Measurements from ENCODE around the gene FOSL1. TPM values are rescaled to one million over a fixed set of nuclear protein-coding genes. Genes with fewer than 3 reads are reported as not detected.

FOSL1 gene
- total and polyA plus RNA-seq, 2 experiments from 2014 or later, result 14.6 to 17.1 TPM

DNA sequence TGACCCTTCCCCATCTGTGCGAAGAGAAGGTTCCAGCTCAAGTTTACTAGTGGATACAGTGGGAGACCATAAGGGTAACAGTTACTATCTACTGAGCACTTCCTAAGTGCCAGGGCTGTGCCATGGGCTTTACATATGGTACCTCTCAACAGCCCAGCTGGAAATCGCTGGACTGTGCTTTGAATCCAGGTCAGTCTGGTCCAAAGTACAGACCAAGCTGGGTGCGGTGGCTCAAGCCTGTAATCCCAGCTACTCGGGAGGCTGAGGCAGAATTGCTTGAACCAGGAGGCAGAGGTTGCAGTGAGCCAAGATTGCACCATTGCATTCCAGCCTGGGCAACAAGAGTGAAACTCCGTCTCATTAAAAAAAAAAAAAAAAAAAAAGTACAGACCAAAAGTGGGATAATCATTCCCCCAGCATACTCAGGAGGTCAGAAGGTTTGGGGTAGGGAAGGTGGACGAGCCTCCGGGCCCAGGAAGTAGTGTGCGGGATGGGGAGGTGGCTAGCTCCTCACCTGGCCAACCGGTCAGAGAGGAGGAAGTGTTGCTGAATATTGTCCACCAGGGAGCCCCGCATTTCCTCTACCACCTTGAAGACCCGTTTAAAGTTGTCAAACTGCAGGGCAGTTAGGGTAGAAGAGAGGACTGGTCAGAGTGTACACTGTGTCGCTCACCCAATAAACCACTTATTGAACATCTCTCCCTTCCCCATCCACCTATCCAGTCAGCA, 14.2 kb downstream of the FOSL1 start (continued):
- TF ChIP-seq, protein P1, sequence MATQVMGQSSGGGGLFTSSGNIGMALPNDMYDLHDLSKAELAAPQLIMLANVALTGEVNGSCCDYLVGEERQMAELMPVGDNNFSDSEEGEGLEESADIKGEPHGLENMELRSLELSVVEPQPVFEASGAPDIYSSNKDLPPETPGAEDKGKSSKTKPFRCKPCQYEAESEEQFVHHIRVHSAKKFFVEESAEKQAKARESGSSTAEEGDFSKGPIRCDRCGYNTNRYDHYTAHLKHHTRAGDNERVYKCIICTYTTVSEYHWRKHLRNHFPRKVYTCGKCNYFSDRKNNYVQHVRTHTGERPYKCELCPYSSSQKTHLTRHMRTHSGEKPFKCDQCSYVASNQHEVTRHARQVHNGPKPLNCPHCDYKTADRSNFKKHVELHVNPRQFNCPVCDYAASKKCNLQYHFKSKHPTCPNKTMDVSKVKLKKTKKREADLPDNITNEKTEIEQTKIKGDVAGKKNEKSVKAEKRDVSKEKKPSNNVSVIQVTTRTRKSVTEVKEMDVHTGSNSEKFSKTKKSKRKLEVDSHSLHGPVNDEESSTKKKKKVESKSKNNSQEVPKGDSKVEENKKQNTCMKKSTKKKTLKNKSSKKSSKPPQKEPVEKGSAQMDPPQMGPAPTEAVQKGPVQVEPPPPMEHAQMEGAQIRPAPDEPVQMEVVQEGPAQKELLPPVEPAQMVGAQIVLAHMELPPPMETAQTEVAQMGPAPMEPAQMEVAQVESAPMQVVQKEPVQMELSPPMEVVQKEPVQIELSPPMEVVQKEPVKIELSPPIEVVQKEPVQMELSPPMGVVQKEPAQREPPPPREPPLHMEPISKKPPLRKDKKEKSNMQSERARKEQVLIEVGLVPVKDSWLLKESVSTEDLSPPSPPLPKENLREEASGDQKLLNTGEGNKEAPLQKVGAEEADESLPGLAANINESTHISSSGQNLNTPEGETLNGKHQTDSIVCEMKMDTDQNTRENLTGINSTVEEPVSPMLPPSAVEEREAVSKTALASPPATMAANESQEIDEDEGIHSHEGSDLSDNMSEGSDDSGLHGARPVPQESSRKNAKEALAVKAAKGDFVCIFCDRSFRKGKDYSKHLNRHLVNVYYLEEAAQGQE (IDR thresholded peaks at IDR 0.05; ENCODE audit: unreplicated experiment), result no peak
- TF ChIP-seq POLR2AphosphoS5 (IDR thresholded peaks at IDR 0.05; ENCODE audit: low read depth) (no peak), JUNB (IDR thresholded peaks at IDR 0.05; ENCODE audit: unreplicated experiment) (no peak), NANOG (IDR thresholded peaks at IDR 0.05; ENCODE audit: borderline replicate concordance) (no peak), EZH2phosphoT487 (IDR thresholded peaks at IDR 0.05; ENCODE audit: unreplicated experiment) (no peak), ZNF114 (CRISPR knock-in tag; IDR thresholded peaks at IDR 0.05) (no peak), STAT1 (IDR thresholded peaks at IDR 0.05; ENCODE audit: unreplicated experiment) (no peak)
- TF ChIP-seq, protein P2, sequence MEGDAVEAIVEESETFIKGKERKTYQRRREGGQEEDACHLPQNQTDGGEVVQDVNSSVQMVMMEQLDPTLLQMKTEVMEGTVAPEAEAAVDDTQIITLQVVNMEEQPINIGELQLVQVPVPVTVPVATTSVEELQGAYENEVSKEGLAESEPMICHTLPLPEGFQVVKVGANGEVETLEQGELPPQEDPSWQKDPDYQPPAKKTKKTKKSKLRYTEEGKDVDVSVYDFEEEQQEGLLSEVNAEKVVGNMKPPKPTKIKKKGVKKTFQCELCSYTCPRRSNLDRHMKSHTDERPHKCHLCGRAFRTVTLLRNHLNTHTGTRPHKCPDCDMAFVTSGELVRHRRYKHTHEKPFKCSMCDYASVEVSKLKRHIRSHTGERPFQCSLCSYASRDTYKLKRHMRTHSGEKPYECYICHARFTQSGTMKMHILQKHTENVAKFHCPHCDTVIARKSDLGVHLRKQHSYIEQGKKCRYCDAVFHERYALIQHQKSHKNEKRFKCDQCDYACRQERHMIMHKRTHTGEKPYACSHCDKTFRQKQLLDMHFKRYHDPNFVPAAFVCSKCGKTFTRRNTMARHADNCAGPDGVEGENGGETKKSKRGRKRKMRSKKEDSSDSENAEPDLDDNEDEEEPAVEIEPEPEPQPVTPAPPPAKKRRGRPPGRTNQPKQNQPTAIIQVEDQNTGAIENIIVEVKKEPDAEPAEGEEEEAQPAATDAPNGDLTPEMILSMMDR (conservative IDR thresholded peaks at IDR 0.05; ENCODE audit: low read depth in 2 of 2), result no peak
- TF ChIP-seq, protein P3, sequence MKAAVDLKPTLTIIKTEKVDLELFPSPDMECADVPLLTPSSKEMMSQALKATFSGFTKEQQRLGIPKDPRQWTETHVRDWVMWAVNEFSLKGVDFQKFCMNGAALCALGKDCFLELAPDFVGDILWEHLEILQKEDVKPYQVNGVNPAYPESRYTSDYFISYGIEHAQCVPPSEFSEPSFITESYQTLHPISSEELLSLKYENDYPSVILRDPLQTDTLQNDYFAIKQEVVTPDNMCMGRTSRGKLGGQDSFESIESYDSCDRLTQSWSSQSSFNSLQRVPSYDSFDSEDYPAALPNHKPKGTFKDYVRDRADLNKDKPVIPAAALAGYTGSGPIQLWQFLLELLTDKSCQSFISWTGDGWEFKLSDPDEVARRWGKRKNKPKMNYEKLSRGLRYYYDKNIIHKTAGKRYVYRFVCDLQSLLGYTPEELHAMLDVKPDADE (IDR thresholded peaks at IDR 0.05), result no peak

DNA sequence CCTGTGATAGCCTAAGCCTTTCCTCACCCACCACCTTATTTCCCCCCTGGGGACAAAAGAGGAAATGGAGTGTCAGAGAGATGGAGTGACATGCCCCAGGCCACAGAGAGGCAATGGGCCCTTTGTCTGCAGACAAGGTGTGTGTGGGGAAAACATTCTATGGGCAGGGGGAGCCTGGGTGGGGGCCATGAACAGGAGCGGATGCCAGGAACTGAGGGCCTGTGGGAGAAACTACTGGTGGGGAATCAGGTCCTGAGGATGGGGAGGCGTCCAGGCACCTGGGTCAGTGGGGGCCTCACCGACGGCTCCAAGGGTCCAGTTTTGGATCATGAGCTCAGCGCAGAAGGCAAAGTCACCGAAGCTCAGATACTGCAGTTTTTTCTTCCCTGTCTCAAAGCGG, 15.0 kb downstream of the FOSL1 start:
- Histone ChIP-seq H2AFZ (no peak overlapping the region), H3K9me2 (ENCODE audit: insufficient read depth) (no peaks in the 10 kb centered on the region), H3K27ac (ENCODE audit: low read depth) (no peak overlapping the region), H3K79me2 (replicated peaks; ENCODE audit: insufficient read depth) (0 out of 2 replicates have a peak, but pooled peaks cover 9% of the 10 kb centered on the region), H3K4me3 (no peak overlapping the region), H3F3A (replicated peaks; ENCODE audit: low read depth) (peaks cover 39% of the 10 kb centered on the region), H3K36me3 (ENCODE audit: insufficient read depth) (peaks cover 14% of the 10 kb centered on the region; the same call in 1 of the 2 replicates), H3K4me1 (ENCODE audit: insufficient read depth) (peaks cover 20% of the 10 kb centered on the region), H4K20me1 (replicated peaks; ENCODE audit: insufficient read depth) (peaks cover 18% of the 10 kb centered on the region; the same call in 1 of the 2 replicates), H3K27me3 (ENCODE audit: insufficient read depth) (peaks cover 13% of the 10 kb centered on the region), H3K4me2 (no peak overlapping the region)
- Mint-ChIP-seq H3K4me1 (peaks cover 27% of the 10 kb centered on the region), H3K9me3 (peaks cover 2% of the 10 kb centered on the region; the same call in 1 of the 3 replicates), H3K27me3 (ENCODE audit: insufficient read depth, low read depth, poor library complexity) (peaks cover 26% of the 10 kb centered on the region), H3K27ac (no peak overlapping the region), H3K4me3 (no peak overlapping the region), H3K36me3 (ENCODE audit: low read depth) (peaks cover 45% of the 10 kb centered on the region)
- DNase-seq (ENCODE audit: low spot score) (no peak), ATAC-seq (no peak)
- TF ChIP-seq, protein P4, sequence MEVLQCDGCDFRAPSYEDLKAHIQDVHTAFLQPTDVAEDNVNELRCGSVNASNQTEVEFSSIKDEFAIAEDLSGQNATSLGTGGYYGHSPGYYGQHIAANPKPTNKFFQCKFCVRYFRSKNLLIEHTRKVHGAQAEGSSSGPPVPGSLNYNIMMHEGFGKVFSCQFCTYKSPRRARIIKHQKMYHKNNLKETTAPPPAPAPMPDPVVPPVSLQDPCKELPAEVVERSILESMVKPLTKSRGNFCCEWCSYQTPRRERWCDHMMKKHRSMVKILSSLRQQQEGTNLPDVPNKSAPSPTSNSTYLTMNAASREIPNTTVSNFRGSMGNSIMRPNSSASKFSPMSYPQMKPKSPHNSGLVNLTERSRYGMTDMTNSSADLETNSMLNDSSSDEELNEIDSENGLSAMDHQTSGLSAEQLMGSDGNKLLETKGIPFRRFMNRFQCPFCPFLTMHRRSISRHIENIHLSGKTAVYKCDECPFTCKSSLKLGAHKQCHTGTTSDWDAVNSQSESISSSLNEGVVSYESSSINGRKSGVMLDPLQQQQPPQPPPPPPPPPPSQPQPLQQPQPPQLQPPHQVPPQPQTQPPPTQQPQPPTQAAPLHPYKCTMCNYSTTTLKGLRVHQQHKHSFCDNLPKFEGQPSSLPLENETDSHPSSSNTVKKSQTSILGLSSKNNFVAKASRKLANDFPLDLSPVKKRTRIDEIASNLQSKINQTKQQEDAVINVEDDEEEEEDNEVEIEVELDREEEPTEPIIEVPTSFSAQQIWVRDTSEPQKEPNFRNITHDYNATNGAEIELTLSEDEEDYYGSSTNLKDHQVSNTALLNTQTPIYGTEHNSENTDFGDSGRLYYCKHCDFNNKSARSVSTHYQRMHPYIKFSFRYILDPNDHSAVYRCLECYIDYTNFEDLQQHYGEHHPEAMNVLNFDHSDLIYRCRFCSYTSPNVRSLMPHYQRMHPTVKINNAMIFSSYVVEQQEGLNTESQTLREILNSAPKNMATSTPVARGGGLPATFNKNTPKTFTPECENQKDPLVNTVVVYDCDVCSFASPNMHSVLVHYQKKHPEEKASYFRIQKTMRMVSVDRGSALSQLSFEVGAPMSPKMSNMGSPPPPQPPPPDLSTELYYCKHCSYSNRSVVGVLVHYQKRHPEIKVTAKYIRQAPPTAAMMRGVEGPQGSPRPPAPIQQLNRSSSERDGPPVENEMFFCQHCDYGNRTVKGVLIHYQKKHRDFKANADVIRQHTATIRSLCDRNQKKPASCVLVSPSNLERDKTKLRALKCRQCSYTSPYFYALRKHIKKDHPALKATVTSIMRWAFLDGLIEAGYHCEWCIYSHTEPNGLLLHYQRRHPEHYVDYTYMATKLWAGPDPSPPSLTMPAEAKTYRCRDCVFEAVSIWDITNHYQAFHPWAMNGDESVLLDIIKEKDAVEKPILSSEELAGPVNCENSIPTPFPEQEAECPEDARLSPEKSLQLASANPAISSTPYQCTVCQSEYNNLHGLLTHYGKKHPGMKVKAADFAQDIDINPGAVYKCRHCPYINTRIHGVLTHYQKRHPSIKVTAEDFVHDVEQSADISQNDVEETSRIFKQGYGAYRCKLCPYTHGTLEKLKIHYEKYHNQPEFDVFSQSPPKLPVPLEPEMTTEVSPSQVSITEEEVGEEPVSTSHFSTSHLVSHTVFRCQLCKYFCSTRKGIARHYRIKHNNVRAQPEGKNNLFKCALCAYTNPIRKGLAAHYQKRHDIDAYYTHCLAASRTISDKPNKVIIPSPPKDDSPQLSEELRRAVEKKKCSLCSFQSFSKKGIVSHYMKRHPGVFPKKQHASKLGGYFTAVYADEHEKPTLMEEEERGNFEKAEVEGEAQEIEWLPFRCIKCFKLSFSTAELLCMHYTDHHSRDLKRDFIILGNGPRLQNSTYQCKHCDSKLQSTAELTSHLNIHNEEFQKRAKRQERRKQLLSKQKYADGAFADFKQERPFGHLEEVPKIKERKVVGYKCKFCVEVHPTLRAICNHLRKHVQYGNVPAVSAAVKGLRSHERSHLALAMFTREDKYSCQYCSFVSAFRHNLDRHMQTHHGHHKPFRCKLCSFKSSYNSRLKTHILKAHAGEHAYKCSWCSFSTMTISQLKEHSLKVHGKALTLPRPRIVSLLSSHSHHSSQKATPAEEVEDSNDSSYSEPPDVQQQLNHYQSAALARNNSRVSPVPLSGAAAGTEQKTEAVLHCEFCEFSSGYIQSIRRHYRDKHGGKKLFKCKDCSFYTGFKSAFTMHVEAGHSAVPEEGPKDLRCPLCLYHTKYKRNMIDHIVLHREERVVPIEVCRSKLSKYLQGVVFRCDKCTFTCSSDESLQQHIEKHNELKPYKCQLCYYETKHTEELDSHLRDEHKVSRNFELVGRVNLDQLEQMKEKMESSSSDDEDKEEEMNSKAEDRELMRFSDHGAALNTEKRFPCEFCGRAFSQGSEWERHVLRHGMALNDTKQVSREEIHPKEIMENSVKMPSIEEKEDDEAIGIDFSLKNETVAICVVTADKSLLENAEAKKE (CRISPR knock-in tag; IDR thresholded peaks at IDR 0.05), result no peak
- TF ChIP-seq, protein P3 (IDR thresholded peaks at IDR 0.05), result no peak
- no peak for TF ChIP-seq NANOG (IDR thresholded peaks at IDR 0.05; ENCODE audit: borderline replicate concordance)

All from GM23338 (cell line).